Measurements from ENCODE around the gene MPZL2. TPM values are rescaled to one million over a fixed set of nuclear protein-coding genes. Genes with fewer than 3 reads are reported as not detected.

MPZL2 gene
- total and polyA plus RNA-seq, 2 of the 8 experiments (the other 6 are each of a cell fraction or from before 2014, with no cell fraction given), result 2.4 to 3.2 TPM

- WGBS, 2 experiments (ENCODE audit: extremely low coverage in 1 of 2, insufficient coverage in 1 of 2, insufficient read length in 1 of 2, insufficient replicate concordance in 2 of 2, low coverage in 1 of 2, low lambda C conversion rate in 2 of 2, missing lambda C conversion rate in 1 of 2), result 91% methylated on average over 2 of the region's 2 CpGs; no CpG with 5 or more reads in 1 of the 2 experiments
Observed at GRCh38 chr11:118294053-118294452, 30.0 kb upstream of the MPZL2 start.

More at GRCh38 chr11:118294053-118294452, 30.0 kb upstream of the MPZL2 start:
- Histone ChIP-seq H2BK120ac (replicated peaks; ENCODE audit: low read depth, low read length) (no peak overlapping the region), H3K79me1 (ENCODE audit: low read depth, low read length) (no peaks in the 10 kb centered on the region), H3K27me3 (replicated peaks in 1 of 4; ENCODE audit: control insufficient read depth in 3 of 4, extremely low read depth in 1 of 4, insufficient read depth in 3 of 4, low read length in 3 of 4) (no peaks in the 10 kb centered on the region; a peak in 1 of 7 replicates), H3K4me3 (ENCODE audit: extremely low read depth in 1 of 4, insufficient read depth in 2 of 4, low read depth in 3 of 4, low read length in 4 of 4) (no peak overlapping the region), H3K9ac (replicated peaks in 1 of 4; ENCODE audit: extremely low read depth in 1 of 4, low read depth in 3 of 4, low read length in 3 of 4) (no peak overlapping the region), H3K4me2 (ENCODE audit: insufficient read depth in 1 of 2, low read depth in 2 of 2, low read length in 2 of 2) (no peak overlapping the region), H2BK5ac (ENCODE audit: low read depth, low read length) (no peak overlapping the region), H4K20me1 (replicated peaks in 1 of 2; ENCODE audit: control insufficient read depth in 1 of 2, insufficient read depth in 2 of 2, low read length in 2 of 2) (no peaks in the 10 kb centered on the region), H3K79me2 (ENCODE audit: control insufficient read depth in 1 of 2, insufficient read depth in 2 of 2, low read length in 2 of 2) (no peaks in the 10 kb centered on the region), H2BK12ac (ENCODE audit: low read depth, low read length) (no peak overlapping the region), H3K23ac (ENCODE audit: insufficient read length) (no peak overlapping the region), H3K56ac (replicated peaks; ENCODE audit: insufficient read length, low read depth, low read length) (no peak overlapping the region), H4K91ac (replicated peaks; ENCODE audit: insufficient read length, low read length) (no peak overlapping the region), H3K23me2 (ENCODE audit: low read depth, low read length) (no peaks in the 10 kb centered on the region), H2AK5ac (ENCODE audit: low read depth, low read length) (no peak overlapping the region), H4K5ac (ENCODE audit: insufficient read length, low read depth, low read length) (no peak overlapping the region), H2BK15ac (ENCODE audit: low read length) (no peak overlapping the region), H3K14ac (ENCODE audit: insufficient read length) (no peak overlapping the region), H3K36me3 (ENCODE audit: control insufficient read depth in 2 of 4, insufficient read depth in 4 of 4, low read length in 3 of 4) (no peaks in the 10 kb centered on the region), H3K9me3 (ENCODE audit: insufficient read depth in 2 of 2, low read depth in 1 of 2, low read length in 1 of 2) (no peaks in the 10 kb centered on the region), H2AFZ (ENCODE audit: low read length) (no peak overlapping the region), H3K4ac (replicated peaks; ENCODE audit: insufficient read length, low read depth, low read length) (no peak overlapping the region), H3K4me1 (replicated peaks in 1 of 4; ENCODE audit: control insufficient read depth in 3 of 4, insufficient read depth in 4 of 4, low read length in 3 of 4) (no peaks in the 10 kb centered on the region; a peak in 1 of 7 replicates), H3K27ac (ENCODE audit: low read depth, low read length) (no peak overlapping the region), H4K8ac (ENCODE audit: extremely low read depth, insufficient read depth, low read length) (no peak overlapping the region), H2BK20ac (ENCODE audit: low read length) (no peak overlapping the region), H3K18ac (ENCODE audit: extremely low read depth, low read length) (no peak overlapping the region)
- POLR2A ChIA-PET (ENCODE audit: partially characterized antibody), result no interaction called here
- TF ChIP-seq CTCF (IDR thresholded peaks at IDR 0.05; ENCODE audit: control extremely low read depth in 1 of 3, insufficient read depth in 1 of 3, low read depth in 1 of 3, low read length in 3 of 3) (no peak), FOSL1 (IDR thresholded peaks at IDR 0.05; ENCODE audit: insufficient read depth, low read depth, low read length) (no peak)
- FAIRE-seq (no peak), DNase-seq (ENCODE audit: low read depth in 1 of 2, low spot score in 2 of 2) (no peak)
- CTCF ChIA-PET (ENCODE audit: partially characterized antibody), result interaction anchor here (2.0 kb wide), 1 partner anchor 12 kb away, joined by 7 read pairs; no protein-coding TSS in a partner anchor

All from H1 (cell line).